GM23338 (cell line): ENCODE results near the gene KLK5. TPM values are rescaled to one million over a fixed set of nuclear protein-coding genes. Genes with fewer than 3 reads are reported as not detected.

Experiments
- ATAC-seq: fragments of 200-7000 bp; cut with Tn5 transposase; 3 replicates; pipeline ENCODE4 v1.9.1; 2020
- DNase-seq: peaks from one replicate; pipeline ENCODE4 v3.0.0-alpha.2; 2015; ENCODE audit warnings: low spot score
- H2AFZ ChIP-seq: fragments of 200-600 bp; sonication (generic); 2 replicates; pipeline ENCODE4 v1.8.0; 2016; ENCODE audit warnings: antibody characterized with exemption, mild to moderate bottlenecking, moderate library complexity
- H3F3A ChIP-seq: fragments of 200-600 bp; sonication (generic); replicated peaks from 2 replicates; pipeline ENCODE4 v1.8.0; 2017; ENCODE audit warnings: antibody characterized with exemption, mixed run types, low read depth
- H3K27ac ChIP-seq: fragments of 200-600 bp; sonication (generic); 2 replicates; pipeline ENCODE4 v1.6.1; 2016; ENCODE audit warnings: low read depth
- H3K27me3 ChIP-seq: fragments of 200-600 bp; sonication (generic); 2 replicates; pipeline ENCODE4 v1.8.0; 2016; ENCODE audit warnings: mild to moderate bottlenecking, mixed run types, moderate library complexity; ENCODE audit not compliant: insufficient read depth
- H3K36me3 ChIP-seq: fragments of 200-600 bp; sonication (generic); 2 replicates; pipeline ENCODE4 v1.8.0; 2016; ENCODE audit warnings: mild to moderate bottlenecking; ENCODE audit not compliant: insufficient read depth
- H3K4me1 ChIP-seq: fragments of 200-600 bp; sonication (generic); 2 replicates; pipeline ENCODE4 v1.8.0; 2016; ENCODE audit warnings: mild to moderate bottlenecking, moderate library complexity; ENCODE audit not compliant: insufficient read depth
- H3K4me2 ChIP-seq: fragments of 200-600 bp; sonication (generic); 2 replicates; pipeline ENCODE4 v1.7.1; 2017; ENCODE audit warnings: mixed run types
- H3K4me3 ChIP-seq: fragments of 200-600 bp; sonication (generic); 2 replicates; pipeline ENCODE4 v1.6.1; 2016; ENCODE audit warnings: mixed run types
- H3K79me2 ChIP-seq: fragments of 200-600 bp; sonication (generic); replicated peaks from 2 replicates; pipeline ENCODE4 v1.8.0; 2017; ENCODE audit warnings: mild to moderate bottlenecking; ENCODE audit not compliant: insufficient read depth
- H3K9me2 ChIP-seq: fragments of 200-600 bp; sonication (generic); 2 replicates; pipeline ENCODE4 v1.8.0; 2017; ENCODE audit not compliant: insufficient read depth
- H4K20me1 ChIP-seq: fragments of 200-600 bp; sonication (generic); replicated peaks from 2 replicates; pipeline ENCODE4 v1.8.0; 2017; ENCODE audit warnings: mild to moderate bottlenecking; ENCODE audit not compliant: insufficient read depth
- H3K27ac Mint-ChIP-seq: 2 replicates; pipeline ENCODE4 v1.8.0; 2020; ENCODE audit warnings: inconsistent platforms, mild to moderate bottlenecking, moderate library complexity, mixed read lengths
- H3K27me3 Mint-ChIP-seq: 3 replicates; pipeline ENCODE4 v1.8.0; 2022; ENCODE audit warnings: low read depth, mild to moderate bottlenecking, moderate library complexity, mixed read lengths, inconsistent platforms; ENCODE audit not compliant: insufficient read depth, poor library complexity
- H3K36me3 Mint-ChIP-seq: 3 replicates; pipeline ENCODE4 v1.8.0; 2021; ENCODE audit warnings: low read depth, mild to moderate bottlenecking, inconsistent platforms, moderate library complexity, mixed read lengths
- H3K4me1 Mint-ChIP-seq: 3 replicates; pipeline ENCODE4 v1.8.0; 2020; ENCODE audit warnings: mild to moderate bottlenecking, inconsistent platforms, mixed read lengths
- H3K4me3 Mint-ChIP-seq: 3 replicates; pipeline ENCODE4 v1.8.0; 2021; ENCODE audit warnings: moderate library complexity, mild to moderate bottlenecking, inconsistent platforms, mixed read lengths
- H3K9me3 Mint-ChIP-seq: 3 replicates; pipeline ENCODE4 v1.8.0; 2020; ENCODE audit warnings: moderate library complexity, mild to moderate bottlenecking, inconsistent platforms, mixed read lengths
- CREB1 ChIP-seq: fragments of 250-450 bp; sonication (Bioruptor Pico); IDR thresholded peaks from 2 replicates; pipeline ENCODE4 v1.5.0; 2020; ENCODE audit warnings: low read depth, mild to moderate bottlenecking, moderate library complexity
- EZH2 ChIP-seq: fragments of 200-600 bp; sonication (generic); IDR thresholded peaks from one replicate; pipeline ENCODE4 v1.8.0; 2017; ENCODE audit warnings: antibody characterized with exemption, mild to moderate bottlenecking, low read depth; ENCODE audit not compliant: unreplicated experiment
- EZH2phosphoT487 ChIP-seq: fragments of 200-600 bp; sonication (generic); IDR thresholded peaks from one replicate; pipeline ENCODE4 v1.8.1; 2018; ENCODE audit warnings: antibody characterized with exemption; ENCODE audit not compliant: unreplicated experiment
- JUNB ChIP-seq: IDR thresholded peaks from one replicate; pipeline ENCODE4 v1.6.1; 2016; ENCODE audit warnings: antibody characterized with exemption; ENCODE audit not compliant: unreplicated experiment
- NANOG ChIP-seq: IDR thresholded peaks from 2 replicates; pipeline ENCODE4 v1.6.1; 2016; ENCODE audit warnings: antibody characterized with exemption, borderline replicate concordance
- POLR2AphosphoS5 ChIP-seq: IDR thresholded peaks from 2 replicates; pipeline ENCODE4 v1.6.1; 2016; ENCODE audit warnings: antibody characterized with exemption, low read depth
- STAT1 ChIP-seq: IDR thresholded peaks from one replicate; pipeline ENCODE4 v1.6.1; 2016; ENCODE audit warnings: antibody characterized with exemption; ENCODE audit not compliant: unreplicated experiment
- ZNF114 ChIP-seq: fragments of 250-450 bp; sonication (Bioruptor Pico); IDR thresholded peaks from 2 replicates; pipeline ENCODE4 v1.5.0; 2020; ENCODE audit warnings: mild to moderate bottlenecking, moderate library complexity
- ZNF331 ChIP-seq: fragments of 250-450 bp; sonication (Bioruptor Pico); IDR thresholded peaks from 2 replicates; pipeline ENCODE4 v1.5.0; 2020; ENCODE audit warnings: low read depth, mild to moderate bottlenecking, moderate library complexity
- polyA plus RNA-seq: library from polyadenylated mRNA; unstranded; fragments of >200 nt; fragmentation: Nextera tagmentation; extraction: Ambion mirVana; gene quantifications from 2 replicates; pipeline ENCODE4 v1.2.1, GENCODE V29; 2016
- total RNA-seq: library from RNA; depleted of rRNA; stranded (reverse); fragments of >200 nt; shearing (Covaris generic); gene quantifications from 2 replicates; pipeline ENCODE4 v1.2.3, GENCODE V29; 2014
- TF ChIP-seq, protein P1 (sequence below): IDR thresholded peaks from 2 replicates; pipeline ENCODE4 v1.6.1; 2016; ENCODE audit warnings: antibody characterized with exemption
- TF ChIP-seq, protein P2 (sequence below): IDR thresholded peaks from one replicate; pipeline ENCODE4 v1.6.1; 2018; ENCODE audit warnings: antibody characterized with exemption; ENCODE audit not compliant: unreplicated experiment
- TF ChIP-seq, protein P3 (sequence below), 2 experiments: fragments of 200-600 bp in 1 of 2; sonication (generic) in 1 of 2; conservative IDR thresholded peaks; 2 replicates each; pipeline versions ENCODE4 v1.5.1 to v1.6.1; 2016 to 2017; ENCODE audit warnings: antibody characterized with exemption in 2 of 2, low read depth in 2 of 2, mild to moderate bottlenecking in 2 of 2, moderate library complexity in 1 of 2
- TF ChIP-seq, protein P4 (sequence below): fragments of 250-450 bp; sonication (Bioruptor Pico); IDR thresholded peaks from 2 replicates; pipeline ENCODE4 v1.5.0; 2020; ENCODE audit warnings: mild to moderate bottlenecking, moderate library complexity

KLK5 gene
- total and polyA plus RNA-seq, 2 experiments from 2014 or later, result 0.66 TPM; not detected in 1

DNA sequence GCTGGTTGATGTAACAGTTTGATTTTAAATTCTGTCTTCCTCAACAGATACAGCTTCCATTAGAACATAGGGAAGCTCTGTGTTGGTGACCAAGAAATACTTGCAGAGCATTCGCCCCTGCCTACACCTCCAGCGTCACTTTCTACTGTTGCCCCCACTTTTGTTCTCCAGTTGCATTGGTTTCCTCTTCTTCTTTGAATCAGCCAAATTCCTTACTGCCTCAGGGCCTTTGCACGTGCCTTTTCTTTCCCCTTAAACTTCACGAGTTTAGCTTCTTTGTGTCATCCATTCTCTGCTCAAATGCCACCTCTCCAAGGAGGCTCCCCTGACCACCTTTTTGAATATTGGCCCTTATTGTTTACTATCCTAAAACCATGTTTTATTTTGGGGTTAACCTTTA lies 5.7 kb downstream of the KLK5 start:
- no peaks in the 10 kb centered on the region for H3K9me2 ChIP-seq
- no peak overlapping the region for H3K27ac ChIP-seq
- H3K36me3 Mint-ChIP-seq, result peaks cover under 1% of the 10 kb centered on the region; the same call in 1 of the 3 replicates
- H3K4me1 Mint-ChIP-seq, result peaks cover under 1% of the 10 kb centered on the region; the same call in 1 of the 3 replicates
- H3K4me3 ChIP-seq, result no peak overlapping the region
- H3K27me3 Mint-ChIP-seq, result peaks cover 5% of the 10 kb centered on the region
- H3K9me3 Mint-ChIP-seq, result peaks cover 32% of the 10 kb centered on the region
- ATAC-seq, result no peak
- H3K27ac Mint-ChIP-seq, result no peak overlapping the region
- no peaks in the 10 kb centered on the region for H3K27me3 ChIP-seq
- no peaks in the 10 kb centered on the region for H3K79me2 ChIP-seq
- H3F3A ChIP-seq, result no peaks in the 10 kb centered on the region
- DNase-seq, result no peak
- H3K4me1 ChIP-seq, result no peaks in the 10 kb centered on the region
- TF ChIP-seq, protein P1, sequence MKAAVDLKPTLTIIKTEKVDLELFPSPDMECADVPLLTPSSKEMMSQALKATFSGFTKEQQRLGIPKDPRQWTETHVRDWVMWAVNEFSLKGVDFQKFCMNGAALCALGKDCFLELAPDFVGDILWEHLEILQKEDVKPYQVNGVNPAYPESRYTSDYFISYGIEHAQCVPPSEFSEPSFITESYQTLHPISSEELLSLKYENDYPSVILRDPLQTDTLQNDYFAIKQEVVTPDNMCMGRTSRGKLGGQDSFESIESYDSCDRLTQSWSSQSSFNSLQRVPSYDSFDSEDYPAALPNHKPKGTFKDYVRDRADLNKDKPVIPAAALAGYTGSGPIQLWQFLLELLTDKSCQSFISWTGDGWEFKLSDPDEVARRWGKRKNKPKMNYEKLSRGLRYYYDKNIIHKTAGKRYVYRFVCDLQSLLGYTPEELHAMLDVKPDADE, result no peak
- no peak for TF ChIP-seq ZNF331
- TF ChIP-seq JUNB, result no peak
- no peak for TF ChIP-seq STAT1
- TF ChIP-seq, protein P2, sequence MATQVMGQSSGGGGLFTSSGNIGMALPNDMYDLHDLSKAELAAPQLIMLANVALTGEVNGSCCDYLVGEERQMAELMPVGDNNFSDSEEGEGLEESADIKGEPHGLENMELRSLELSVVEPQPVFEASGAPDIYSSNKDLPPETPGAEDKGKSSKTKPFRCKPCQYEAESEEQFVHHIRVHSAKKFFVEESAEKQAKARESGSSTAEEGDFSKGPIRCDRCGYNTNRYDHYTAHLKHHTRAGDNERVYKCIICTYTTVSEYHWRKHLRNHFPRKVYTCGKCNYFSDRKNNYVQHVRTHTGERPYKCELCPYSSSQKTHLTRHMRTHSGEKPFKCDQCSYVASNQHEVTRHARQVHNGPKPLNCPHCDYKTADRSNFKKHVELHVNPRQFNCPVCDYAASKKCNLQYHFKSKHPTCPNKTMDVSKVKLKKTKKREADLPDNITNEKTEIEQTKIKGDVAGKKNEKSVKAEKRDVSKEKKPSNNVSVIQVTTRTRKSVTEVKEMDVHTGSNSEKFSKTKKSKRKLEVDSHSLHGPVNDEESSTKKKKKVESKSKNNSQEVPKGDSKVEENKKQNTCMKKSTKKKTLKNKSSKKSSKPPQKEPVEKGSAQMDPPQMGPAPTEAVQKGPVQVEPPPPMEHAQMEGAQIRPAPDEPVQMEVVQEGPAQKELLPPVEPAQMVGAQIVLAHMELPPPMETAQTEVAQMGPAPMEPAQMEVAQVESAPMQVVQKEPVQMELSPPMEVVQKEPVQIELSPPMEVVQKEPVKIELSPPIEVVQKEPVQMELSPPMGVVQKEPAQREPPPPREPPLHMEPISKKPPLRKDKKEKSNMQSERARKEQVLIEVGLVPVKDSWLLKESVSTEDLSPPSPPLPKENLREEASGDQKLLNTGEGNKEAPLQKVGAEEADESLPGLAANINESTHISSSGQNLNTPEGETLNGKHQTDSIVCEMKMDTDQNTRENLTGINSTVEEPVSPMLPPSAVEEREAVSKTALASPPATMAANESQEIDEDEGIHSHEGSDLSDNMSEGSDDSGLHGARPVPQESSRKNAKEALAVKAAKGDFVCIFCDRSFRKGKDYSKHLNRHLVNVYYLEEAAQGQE, result no peak
- TF ChIP-seq, protein P3, sequence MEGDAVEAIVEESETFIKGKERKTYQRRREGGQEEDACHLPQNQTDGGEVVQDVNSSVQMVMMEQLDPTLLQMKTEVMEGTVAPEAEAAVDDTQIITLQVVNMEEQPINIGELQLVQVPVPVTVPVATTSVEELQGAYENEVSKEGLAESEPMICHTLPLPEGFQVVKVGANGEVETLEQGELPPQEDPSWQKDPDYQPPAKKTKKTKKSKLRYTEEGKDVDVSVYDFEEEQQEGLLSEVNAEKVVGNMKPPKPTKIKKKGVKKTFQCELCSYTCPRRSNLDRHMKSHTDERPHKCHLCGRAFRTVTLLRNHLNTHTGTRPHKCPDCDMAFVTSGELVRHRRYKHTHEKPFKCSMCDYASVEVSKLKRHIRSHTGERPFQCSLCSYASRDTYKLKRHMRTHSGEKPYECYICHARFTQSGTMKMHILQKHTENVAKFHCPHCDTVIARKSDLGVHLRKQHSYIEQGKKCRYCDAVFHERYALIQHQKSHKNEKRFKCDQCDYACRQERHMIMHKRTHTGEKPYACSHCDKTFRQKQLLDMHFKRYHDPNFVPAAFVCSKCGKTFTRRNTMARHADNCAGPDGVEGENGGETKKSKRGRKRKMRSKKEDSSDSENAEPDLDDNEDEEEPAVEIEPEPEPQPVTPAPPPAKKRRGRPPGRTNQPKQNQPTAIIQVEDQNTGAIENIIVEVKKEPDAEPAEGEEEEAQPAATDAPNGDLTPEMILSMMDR (conservative IDR thresholded peaks at IDR 0.05; ENCODE audit: low read depth in 2 of 2), result no peak
- TF ChIP-seq CREB1 (CRISPR knock-in tag), result no peak
- no peak for TF ChIP-seq EZH2
- TF ChIP-seq, protein P4, sequence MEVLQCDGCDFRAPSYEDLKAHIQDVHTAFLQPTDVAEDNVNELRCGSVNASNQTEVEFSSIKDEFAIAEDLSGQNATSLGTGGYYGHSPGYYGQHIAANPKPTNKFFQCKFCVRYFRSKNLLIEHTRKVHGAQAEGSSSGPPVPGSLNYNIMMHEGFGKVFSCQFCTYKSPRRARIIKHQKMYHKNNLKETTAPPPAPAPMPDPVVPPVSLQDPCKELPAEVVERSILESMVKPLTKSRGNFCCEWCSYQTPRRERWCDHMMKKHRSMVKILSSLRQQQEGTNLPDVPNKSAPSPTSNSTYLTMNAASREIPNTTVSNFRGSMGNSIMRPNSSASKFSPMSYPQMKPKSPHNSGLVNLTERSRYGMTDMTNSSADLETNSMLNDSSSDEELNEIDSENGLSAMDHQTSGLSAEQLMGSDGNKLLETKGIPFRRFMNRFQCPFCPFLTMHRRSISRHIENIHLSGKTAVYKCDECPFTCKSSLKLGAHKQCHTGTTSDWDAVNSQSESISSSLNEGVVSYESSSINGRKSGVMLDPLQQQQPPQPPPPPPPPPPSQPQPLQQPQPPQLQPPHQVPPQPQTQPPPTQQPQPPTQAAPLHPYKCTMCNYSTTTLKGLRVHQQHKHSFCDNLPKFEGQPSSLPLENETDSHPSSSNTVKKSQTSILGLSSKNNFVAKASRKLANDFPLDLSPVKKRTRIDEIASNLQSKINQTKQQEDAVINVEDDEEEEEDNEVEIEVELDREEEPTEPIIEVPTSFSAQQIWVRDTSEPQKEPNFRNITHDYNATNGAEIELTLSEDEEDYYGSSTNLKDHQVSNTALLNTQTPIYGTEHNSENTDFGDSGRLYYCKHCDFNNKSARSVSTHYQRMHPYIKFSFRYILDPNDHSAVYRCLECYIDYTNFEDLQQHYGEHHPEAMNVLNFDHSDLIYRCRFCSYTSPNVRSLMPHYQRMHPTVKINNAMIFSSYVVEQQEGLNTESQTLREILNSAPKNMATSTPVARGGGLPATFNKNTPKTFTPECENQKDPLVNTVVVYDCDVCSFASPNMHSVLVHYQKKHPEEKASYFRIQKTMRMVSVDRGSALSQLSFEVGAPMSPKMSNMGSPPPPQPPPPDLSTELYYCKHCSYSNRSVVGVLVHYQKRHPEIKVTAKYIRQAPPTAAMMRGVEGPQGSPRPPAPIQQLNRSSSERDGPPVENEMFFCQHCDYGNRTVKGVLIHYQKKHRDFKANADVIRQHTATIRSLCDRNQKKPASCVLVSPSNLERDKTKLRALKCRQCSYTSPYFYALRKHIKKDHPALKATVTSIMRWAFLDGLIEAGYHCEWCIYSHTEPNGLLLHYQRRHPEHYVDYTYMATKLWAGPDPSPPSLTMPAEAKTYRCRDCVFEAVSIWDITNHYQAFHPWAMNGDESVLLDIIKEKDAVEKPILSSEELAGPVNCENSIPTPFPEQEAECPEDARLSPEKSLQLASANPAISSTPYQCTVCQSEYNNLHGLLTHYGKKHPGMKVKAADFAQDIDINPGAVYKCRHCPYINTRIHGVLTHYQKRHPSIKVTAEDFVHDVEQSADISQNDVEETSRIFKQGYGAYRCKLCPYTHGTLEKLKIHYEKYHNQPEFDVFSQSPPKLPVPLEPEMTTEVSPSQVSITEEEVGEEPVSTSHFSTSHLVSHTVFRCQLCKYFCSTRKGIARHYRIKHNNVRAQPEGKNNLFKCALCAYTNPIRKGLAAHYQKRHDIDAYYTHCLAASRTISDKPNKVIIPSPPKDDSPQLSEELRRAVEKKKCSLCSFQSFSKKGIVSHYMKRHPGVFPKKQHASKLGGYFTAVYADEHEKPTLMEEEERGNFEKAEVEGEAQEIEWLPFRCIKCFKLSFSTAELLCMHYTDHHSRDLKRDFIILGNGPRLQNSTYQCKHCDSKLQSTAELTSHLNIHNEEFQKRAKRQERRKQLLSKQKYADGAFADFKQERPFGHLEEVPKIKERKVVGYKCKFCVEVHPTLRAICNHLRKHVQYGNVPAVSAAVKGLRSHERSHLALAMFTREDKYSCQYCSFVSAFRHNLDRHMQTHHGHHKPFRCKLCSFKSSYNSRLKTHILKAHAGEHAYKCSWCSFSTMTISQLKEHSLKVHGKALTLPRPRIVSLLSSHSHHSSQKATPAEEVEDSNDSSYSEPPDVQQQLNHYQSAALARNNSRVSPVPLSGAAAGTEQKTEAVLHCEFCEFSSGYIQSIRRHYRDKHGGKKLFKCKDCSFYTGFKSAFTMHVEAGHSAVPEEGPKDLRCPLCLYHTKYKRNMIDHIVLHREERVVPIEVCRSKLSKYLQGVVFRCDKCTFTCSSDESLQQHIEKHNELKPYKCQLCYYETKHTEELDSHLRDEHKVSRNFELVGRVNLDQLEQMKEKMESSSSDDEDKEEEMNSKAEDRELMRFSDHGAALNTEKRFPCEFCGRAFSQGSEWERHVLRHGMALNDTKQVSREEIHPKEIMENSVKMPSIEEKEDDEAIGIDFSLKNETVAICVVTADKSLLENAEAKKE, result no peak
- no peak for TF ChIP-seq ZNF114 (CRISPR knock-in tag)
- TF ChIP-seq NANOG, result no peak
- TF ChIP-seq POLR2AphosphoS5, result no peak
- TF ChIP-seq EZH2phosphoT487, result no peak
- no peak overlapping the region for H3K4me2 ChIP-seq
- H3K36me3 ChIP-seq, result no peaks in the 10 kb centered on the region
- no peaks in the 10 kb centered on the region for H4K20me1 ChIP-seq
- no peak overlapping the region for H2AFZ ChIP-seq
- no peak overlapping the region for H3K4me3 Mint-ChIP-seq
